Left forelimb (tissue), 1 donor: ENCODE data around the gene RNASEL.

Source experiments
- DNase-seq: peaks from one replicate; pipeline ENCODE4 v3.0.0-alpha.2; 2018; ENCODE audit warnings: low spot score

Gene RNASEL

DNA sequence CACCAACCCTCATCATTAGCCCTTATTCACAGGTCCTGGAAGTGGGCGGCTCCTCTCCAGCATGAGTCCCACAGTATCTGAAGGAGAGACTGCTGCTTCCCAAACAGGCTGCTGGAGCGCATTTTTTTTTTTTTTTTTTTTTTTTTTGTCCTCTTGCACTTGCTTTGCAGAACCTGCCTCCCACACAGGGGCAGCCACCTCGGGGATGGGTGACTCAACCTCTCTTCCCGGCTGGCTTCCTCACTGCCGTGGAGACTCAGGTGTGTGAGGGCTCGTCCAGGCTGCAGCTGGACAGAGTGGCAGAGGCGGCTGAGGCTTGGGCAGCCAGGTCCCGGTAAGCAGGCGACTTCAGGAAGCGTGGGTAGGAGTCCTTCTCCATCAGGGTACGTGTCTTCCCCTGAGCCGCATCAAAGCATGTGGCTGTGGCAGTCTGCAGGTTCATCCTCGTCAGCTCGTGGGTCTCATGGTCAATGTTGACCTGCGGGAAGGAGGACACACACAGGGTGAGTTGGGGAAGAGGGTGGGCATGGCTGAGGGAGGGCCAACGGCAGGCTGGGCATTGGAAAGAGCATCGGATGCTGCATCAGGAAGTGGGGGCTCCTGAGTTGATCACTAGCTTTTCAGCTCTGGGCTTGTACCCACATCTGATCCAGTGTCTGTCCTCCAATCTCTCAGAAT lies 11.1 kb upstream of the RNASEL start:
- no peak for DNase-seq

DNA sequence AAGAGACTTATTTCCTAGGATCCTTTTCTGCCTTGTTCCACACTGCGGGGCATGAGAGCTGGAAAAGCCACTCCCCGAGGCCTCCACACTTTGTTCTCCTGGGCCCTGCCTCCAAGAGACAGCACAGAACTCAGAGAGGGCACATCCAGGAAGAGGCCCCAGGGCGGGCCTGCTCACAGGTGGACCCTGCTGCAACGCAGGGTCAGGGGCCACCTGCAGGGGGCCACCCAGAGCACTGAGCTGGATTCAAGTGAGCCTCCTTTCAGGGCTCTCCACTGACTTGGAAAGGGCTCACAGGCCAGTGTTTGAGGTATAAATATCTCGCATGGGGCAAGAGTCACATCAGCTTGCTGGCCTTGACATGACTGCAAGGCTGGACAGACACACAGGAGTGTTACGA lies 10.3 kb upstream of the RNASEL start:
- no peak for DNase-seq

DNA sequence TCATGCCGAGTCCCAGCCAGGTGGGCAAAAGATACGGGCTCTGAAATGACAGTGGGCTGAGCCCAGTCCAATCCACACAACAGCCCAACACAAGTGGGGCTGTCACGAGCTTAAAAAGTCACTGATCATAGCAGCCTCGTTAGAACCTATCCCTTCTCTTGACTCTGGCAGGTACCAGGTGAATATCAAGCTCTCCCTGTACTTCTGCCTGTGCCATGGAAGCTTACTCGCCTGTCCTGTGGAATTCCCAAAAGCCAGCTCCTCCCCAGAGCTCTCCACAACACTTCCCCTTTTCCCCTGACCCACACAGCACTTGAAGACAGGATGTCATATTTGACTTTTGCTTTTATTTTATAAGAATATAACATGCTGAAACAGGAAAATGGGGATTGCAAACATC lies 9.2 kb upstream of the RNASEL start:
- DNase-seq = no peak

DNA sequence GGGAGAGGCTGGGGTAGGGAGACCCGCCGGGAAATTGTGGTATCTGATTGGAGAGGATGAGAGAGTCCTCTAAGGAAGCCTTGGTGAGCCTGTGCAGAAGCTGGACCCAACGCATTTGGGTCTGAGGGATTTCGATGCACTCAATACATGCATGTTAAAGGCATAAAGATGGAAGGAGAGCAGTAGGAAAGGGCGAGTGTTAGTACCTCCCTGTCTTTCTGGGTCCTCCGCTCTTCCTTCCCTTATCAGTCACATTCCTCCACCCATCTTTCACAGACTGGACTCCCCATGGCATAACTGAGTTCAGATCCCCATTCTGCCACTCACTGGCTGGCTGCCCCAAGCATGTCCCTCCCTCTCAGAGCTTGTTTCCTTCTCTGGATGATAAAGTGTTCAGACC lies 7.9 kb upstream of the RNASEL start:
- DNase-seq = no peak

DNA sequence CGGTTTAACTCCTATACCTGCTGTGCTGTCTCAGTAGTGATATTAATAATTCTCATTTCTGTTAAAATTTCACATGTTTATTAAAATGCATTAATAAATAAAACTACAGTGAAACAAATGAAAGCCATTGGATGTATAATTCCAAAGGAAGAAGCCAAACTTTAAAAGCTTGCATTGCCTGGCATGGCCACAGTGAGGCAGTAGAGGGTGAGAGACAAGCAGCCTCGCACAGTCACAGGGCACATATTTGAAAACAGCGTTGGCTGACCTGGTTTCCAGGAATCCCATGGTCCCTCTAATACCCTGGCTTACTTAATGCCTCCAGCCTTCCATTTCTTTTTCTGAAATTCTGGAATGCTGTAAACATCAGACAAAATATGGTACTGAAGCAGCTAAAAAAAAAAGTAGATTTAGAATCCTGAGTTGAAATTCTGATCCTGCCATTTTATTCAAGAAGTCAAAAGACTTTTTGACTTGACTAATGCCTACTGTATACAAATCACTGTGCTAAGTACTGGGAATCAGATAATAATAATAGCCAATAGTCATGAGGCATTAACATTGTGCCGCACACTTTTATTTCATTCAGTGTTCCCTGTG lies 6.7 kb upstream of the RNASEL start:
- no peak for DNase-seq

DNA sequence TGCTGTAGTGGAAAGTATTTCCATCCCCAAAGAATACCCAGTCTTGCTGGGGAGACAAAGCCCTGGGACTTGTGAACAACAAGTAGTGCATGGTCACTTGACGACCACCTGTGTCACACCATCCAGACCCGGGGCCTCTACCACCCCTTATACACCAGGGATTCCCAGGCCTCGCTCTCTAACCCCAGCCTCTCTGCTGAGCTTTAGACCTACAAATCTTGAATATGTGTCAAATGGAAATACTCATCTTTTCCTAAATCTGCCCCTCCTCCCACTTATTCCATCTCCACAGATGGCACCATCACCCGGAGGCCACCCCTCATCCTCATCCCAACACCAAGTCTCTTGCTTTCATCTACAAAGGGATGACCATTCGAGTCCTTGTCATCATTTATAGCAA lies 875 bp upstream of the RNASEL start:
- DNase-seq = no peak

DNA sequence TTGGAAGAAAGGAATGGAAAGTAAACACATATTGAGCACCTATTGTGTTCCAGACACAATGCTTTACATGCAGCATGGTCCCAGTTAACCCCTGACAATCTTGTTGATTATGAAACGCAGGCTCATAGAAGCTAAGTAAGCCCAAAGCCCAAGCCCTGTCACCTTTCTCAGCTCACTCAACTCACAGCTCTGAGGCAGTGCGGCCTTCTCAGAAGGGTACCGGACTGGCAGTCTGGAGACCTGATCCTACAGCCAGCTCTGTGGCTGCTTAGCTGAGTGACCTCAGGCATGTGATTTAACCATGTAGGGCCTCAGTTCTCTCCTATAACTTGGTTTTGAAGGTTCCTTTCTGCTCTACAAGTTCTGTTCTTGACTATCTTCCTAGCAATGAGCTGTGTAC lies 464 bp upstream of the RNASEL start:
- no peak for DNase-seq

DNA sequence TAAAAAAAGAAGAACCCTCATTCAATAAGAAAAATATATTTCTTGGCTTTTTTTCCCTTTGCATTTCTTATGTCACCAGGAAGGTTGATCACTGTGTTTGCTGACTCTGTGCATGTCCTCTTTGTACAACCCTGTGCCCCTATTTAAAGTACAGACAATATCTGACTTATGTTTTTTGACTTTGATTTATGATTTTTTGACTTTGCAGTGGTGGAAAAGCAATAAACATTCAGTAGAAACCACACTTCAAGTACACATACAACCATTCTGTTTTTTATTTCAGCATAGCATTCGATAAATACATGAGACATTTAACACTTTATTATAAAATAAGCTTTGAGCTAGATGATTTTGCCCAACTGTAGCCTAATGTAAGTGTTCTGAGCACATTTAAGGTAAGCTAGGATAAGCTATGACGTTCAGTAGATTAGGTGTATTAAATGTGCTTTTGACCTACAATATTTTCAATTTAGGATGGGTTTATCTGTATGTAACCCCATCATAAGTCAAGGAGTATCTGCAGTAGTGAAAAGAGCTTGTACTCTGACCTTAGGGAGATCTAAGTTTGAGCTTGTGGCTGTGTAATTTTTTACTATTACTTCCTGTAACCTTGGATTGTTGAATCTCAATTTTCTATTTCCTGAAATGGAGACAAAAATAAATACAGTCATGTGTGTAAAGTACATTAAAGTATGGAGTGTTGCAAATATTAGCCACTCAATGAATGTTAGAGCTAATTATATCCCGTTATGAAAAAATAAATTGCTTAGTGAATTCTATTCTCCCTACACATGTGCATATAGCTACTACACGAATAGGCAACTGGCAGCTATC lies 1.2 kb downstream of the RNASEL start:
- no peak for DNase-seq

DNA sequence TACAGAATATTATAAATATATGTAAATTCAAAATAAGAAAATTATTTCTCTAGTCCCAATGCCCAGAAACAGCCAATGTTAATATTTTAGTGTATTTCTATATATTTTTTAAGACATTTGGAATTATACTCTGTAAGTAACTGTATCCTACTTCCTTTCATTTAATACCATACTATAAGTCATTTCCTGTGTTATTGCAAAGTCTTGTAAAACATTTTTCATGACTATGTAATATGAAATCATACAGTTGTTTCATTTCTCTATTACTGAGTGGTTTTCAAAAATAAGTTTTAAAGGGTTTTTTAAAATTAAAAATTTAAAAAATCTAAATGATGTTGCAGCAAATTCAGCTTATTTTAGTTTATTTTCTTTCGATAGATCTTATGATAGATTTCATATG lies 2.0 kb downstream of the RNASEL start:
- no peak for DNase-seq

DNA sequence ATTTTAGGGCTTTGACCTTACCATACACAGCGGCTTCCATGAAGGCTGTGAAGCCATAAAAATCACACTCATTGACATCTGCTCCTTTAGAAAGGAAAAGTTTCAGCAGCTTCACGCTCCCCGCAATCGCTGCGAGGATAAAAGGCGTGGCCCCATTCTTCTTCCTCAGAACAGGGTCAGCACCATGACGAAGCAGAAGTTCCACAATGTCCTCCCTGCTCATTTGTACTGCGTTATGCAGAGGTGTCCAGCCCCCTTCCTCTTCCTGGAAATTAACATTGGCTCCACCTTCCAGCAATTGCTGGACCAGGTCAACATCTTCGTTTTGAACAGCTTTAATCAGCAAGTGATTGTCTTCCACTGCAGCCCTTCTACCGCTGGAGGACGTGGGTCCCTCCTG lies 2.7 kb downstream of the RNASEL start:
- DNase-seq = no peak

DNA sequence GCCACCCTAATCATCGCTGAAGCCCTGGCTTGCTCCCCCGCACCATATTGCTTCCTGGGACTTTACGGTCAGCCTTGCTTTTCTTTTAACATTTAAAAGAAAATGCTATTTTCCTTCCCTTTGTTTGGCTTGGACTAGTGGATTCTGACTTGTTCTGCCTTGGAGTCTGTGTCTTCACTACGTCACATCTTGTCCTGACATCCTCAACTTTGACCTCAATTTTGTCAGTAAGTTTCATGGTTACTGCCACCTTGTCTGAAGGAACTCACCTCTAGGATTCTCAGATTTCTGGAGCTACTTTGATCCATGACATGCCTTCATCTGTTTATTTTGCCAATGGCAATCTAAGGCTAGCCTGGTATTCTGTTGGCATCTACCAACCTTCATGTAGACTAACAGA lies 4.3 kb downstream of the RNASEL start:
- no peak for DNase-seq

DNA sequence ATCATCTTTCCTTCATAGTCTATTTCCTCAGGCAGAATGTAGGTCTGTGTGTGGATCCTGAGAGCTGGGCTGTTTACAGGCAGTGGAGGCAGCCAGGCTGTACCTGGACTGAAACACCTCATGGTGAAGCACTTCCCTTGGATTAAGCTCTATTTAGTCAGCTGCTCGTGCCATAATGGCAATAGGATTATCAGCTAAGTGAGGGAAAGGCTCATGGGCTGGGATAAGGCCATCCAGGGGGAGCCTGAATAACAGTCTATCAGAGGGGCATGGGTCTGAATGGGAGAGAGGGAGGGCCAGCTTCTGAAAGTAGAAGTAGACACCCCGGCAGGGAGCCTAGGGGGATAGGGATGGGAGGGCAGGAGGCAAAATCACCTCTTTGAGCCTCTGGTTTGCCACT lies 8.3 kb downstream of the RNASEL start:
- no peak for DNase-seq

DNA sequence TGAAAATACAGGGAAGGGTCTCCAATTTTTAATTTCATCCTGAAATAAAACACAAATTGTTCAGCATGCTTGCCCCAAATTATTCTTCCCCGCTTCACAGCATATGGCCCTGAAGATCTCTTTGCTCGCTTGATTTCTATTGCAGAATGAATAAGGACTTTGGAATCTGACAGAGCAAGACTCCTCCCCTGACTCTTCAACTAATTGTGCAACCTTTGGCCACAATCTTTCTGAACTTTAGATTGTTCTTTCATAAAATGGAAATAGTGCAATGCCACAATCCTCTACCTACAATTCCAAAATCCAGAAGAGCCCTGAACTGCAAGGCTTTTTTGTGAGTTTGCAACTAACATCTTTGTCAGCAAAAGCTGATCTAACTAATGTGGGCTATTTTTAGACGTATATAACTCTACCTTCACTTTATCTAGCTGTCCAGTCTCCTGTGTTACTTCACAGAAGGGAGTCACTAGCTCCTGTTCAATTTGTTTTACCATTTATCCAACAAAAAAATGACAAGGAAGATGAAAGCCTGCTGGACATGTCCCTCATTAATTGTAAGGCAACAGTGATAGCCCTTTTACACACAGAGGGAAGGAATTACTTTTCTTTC lies 13.4 kb downstream of the RNASEL start:
- DNase-seq = no peak

DNA sequence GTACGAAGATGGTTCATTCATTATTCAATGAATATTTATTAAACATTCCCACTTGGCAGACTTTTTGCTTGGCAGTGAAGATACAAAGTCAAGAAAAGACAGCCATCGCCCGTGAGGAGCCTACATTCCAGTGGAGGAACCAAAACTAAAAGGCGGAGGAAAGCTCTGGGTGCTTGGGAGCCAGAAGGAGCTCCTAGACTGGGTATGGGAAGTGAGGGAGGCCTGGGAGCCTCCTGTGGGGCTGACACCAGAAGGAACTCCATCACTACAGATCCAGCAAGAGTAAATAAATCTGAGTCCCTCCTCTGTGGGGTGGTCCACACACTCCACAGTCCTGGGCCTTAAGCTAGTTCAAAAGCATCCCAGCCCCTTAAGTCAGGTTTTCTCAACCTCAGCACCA lies 14.9 kb downstream of the RNASEL start:
- no peak for DNase-seq

DNA sequence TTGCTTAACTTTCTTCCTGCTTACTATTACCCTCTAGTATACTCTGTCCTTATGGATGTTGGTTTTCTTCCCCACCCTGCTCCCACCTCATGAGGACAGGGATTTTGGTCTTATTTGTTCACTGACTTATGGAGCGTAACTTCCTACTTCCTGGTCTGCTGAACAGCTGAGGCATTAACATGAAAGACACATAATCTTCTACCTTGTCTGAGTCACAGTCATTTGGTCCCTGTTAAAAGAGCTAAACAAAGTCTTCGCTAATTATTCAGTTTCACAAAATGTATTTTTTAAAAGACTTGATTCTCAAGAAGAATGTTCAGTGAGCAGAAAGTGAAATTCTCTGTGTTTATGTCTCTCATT lies 18.5 kb downstream of the RNASEL start:
- no peak for DNase-seq

DNA sequence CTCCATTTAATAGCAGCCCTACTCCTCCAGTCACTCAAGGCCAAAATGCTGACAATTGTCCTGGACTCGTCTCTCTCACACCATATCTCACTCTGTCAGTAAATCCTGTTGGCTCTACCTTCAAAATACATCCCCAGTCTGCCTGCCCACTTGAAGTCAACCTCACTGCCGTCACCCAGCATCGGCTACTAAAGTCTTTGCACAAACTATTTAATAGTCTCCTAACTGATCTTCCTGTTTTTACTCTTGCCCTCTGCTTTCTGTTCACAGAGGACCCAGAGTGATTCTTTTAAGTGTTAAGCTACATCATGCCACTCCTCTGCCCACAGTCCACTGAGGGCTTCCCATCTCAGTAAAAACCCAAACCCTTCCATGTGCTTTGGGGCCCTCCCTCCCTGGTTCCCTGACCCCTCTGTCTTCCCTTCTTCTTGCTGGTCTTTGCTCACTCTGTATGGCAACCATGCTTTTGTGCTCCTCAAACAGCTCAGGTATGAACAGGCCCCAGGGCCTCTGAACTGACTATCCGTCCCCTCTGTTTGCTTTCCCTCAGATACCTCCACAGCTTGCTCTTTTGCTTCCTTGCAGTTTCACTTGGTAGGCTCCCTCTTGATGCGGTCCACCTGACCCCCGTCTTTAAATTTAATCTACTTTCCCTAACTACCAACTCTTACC lies 19.0 kb downstream of the RNASEL start:
- DNase-seq = no peak

DNA sequence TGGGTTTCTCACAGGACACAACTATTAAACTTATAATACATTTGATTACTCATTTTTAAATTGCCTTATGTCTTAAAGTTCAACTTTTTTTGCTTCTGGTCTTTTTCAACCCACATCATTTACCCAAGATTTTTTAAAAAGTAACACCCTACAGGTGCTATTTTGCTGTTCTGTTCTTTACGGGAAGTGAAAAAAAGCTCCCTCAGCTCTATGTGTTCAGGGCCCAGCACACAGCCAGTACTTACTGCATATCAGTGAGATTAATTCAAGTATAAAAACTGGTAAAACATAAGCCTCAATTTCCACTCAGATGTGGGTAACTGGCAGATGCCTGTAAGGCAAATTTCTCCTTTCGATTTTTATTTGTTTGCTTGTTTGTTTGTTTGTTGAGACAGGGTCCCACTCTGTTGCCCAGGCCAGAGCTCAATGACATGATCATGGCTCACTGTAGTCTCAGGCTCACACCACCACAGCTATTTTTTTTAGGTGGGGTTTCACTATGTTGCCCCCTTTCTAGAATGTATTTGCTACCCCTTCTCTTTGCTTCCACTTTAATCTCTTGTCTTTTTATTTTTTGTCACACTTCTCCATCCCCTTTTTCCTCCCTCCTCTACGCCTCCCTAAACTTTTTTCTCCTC lies 20.3 kb downstream of the RNASEL start:
- DNase-seq = no peak

DNA sequence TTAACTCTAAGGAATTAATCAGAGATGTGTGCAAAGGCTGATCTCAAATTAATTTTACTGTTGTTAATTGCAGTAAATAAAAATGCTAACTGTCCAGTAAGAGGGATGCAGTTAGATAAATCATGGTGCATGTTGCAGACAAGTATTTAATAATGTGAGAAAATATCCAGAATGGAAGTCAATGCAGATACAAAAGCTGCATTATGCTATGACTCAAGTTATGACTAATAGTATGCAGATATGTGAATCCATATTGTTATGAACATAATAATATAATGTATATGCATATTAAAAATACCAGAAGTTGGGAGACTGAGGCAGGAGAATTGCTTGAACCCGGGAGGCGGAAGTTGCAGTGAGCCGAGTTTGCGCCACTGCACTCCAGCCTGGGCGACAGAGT lies 21.4 kb downstream of the RNASEL start:
- DNase-seq = no peak

DNA sequence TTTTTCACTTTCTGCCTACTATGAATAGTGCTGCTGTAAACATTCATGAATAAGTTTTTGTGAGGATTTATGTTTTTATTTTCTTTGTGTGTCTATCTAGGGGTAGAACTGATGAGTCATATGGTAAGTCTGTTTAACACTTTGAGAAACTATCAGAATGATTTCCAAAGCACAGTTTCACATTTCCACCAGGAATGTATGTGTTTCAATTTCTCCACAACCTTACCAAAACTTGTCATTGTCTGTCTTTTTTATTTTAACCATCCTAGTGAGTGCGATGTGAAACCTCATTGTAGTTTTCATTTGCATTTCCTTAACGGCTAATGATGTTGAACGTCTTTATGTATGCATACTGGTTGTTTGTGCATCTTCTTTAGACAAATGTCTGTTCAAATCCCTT lies 23.5 kb downstream of the RNASEL start:
- DNase-seq = no peak

DNA sequence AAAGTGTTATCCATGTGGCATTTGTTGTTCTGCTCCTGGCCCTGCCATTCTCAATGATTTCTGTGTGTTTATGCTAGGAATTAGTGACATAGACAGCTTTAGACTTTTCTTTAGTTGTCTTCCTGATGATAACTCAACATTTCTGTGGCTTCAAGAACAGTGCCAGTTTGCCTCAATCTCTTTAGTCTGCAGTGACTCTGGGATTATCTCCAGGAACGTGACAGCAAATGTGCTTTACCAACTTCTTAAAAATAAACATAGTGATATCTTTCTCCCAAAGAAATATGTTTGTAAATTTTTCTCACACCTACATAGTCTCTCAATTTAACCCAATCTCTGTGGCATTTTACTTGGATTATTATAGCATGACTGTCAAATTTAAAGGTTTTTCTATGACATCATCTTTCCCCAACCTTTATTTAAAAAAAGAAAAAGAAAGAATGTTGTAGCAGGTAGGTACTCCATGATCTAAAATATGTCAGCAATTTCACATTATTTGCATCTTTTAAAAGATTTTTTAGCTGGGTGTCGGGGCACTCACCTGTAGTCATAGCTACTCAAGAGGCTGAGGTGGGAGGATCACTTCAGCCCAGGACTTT lies 24.6 kb downstream of the RNASEL start:
- DNase-seq = no peak

DNA sequence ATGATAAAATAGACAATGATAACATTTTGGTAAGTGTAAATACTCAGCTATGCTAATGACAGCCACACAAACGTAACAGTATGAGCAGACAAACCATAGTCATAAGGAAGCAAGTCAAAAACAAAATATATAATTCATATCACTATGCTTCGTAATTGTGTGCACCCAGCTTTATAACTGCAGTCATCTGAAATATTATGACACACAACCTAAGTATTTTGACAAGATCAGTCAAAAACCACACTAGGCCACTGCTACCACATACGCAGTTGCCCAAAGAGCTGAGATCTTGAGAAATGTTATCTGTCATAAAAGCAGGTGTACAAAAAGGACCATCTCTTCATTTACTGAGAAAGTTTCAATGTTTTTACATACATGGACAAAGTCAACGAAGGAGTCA lies 26.0 kb downstream of the RNASEL start:
- no peak for DNase-seq

DNA sequence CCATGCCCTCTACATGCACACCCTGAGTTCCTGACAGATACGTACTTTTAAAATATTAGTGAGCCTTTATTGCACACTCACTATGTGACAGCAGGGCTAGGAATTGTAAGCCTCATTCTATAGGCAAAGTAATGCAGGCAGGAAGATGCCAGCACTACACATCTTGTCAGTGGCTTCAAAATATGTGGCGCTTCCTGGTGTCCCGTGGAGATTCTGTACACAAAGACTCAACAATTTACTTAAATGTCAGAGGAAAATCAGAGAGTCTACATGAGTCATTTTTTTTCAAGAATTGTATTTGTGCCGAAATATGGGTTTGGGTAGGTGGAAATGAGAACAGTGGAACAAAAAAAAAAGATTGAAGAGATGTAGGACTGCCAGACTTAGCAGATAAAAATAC lies 27.6 kb downstream of the RNASEL start:
- no peak for DNase-seq
